ENCODE data around the gene SPINDOC.

SPINDOC gene

DNA sequence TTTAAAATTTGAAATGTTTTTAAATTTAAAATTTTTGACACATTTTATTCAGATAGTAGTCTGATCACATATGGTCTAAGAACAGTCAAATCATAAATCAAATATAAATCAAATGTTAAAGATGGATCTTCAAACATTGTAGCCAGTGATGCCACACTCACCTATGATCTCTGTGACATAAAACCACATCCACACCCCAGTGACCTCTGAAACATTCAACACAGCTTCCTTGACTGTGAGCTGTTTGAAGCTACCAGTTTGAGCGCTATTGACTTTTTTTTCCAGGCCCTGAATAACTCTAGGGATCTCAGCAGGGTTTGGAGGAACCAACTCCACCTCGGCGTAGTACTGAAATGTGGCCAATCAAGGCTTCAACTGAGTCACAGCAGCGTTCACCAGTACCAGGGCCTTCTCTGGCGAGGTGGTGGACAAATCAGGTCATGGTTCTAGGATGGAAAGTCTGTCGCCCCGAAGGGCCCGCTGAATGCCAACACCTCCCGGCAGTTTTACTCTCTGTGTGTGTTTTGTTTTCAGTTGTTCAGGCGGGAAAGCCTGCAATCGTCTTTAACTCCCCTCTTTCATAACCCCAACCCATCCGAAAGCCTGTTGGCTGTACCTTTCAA, 21.4 kb downstream of the SPINDOC start:
- DNase-seq = no peak

DNA sequence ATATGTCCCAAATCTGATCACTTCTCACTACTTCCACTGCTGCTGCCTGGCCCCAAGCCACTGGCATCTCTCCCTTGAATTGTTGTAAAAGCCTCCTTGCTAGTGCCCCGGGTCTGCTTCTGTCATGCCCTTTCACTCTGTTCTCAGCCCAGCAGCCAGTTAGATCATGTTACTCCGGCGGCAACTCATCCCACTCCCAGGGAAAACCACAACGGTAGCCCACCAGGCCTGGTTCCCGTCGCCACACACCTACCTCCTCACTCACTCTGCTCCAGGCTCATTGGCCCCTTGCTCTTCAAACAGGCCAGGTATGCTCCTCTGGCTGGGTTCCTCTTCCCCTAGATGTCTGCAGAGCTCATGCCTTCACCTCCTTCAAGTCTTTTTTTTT, 21.9 kb downstream of the SPINDOC start:
- DNase-seq = no peak

DNA sequence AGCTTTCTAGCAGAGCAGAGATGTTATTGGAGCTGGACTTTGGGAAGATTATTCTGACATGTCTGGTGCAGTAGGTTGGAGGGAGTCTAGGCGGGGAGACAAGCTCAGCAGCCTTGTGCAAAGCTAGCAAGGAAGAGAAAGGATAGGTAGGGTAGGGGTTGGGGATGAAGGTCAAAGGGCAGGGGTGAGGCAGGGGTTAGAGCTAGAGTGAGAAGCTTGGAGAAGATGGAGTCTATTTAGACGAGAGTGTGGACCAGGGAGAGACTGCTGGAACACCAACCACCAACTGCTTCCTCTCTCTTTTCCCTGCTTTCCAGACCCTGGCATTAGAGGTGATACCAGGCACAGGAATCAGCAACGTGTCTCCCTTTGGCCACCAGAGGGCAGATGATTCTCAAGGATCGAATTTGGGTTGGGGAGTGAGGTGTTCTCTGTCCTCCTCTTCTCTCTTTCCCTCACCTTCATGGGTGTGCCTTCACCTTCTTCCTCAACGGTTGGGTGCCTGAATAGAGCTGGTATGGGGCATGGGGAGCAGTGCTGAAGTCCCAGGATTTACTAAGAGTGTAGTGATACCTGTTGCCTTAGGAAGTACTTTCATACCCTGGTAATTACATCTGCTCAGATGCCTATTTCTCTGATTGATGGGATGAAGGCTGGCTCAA, 23.9 kb downstream of the SPINDOC start:
- DNase-seq = peak; percentile 90

DNA sequence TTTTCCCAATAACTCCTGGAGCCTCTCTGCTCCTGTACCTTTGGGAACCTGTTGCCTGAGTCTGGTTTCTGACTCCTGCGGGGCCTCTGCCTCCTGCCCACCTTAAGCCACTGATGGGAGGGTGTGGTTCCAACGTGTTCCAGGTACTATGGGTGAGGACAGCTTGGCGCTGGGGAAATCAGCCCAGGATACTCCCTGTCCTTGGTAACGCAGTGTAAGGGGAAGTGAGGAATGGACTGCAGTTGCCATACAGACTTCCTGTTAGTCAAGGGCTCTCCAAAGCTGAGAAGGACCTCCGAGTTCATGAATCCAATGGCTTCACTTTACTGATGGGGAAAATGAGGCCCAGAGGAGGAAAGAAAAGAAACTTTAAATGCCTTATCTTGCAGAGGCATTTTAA, 24.5 kb downstream of the SPINDOC start:
- no peak for DNase-seq

DNA sequence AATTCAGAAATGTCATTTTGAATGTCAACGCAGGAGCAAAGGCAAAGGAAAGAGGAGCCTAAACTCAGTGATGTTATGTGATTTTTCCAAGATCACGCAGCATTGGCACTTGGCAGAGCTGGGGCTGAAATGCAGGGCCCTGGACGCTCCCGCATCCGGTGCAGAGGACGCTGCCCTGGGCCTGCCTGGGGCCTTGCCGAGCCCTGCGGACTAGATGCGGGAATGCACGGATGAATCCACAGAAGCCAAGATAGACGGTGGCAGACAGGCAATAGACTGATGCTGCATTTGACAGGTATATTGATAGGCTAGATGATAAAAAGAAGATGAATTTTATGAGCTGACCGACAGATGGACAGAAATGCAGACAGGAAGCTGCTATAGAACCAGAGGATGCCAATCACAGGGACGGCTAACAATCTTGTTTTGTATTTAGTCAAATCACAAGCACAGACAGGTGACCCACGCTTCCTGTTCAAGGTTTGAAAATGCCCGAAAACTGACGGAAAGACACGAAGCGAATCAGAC, 25.0 kb downstream of the SPINDOC start:
- no peak for DNase-seq

DNA sequence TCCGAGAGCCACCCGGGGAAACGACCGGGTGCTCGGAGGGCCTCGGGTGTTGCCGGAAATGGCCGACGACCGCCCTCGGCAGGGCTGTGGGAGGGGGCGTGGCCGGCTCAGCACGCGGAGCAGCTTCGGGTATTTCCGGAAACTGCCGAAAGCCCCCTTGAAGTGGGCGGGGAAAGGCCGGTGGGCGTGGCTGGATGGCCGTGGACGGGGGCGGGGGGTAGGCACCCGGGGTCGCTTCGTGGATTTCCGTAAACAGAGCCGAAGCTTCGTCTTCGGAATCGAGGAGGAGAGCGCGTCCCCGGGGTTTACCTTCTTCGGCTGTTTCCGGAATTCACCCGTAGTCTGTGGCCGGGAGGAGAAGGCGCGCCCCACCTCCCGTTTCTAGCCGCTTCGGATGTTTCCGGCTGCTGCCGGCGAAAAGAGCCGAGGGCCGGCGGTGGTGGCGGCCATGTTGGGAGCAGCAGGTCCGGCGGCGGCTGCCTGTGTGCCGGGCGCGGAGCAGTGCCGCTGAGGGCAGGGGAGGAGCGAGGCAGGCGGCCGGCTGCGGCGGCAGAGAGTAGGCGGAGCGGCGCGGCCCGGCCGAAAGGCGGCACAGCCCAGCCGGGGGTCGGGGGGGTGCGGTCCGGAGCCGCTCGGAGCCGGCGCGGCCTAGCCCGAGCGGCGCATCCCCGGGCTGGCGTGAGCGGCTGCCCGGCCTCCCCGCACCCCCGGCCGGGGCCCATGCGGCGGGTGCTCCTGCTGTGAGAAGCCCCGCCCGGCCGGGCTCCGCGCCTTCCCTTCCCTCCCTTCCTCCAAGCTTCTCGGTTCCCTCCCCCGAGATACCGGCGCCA, 25.6 kb downstream of the SPINDOC start, which contains the start of gene MARK2:
Gene MARK2 (plus strand): TSS at position 433 of the 830 bp plus-strand sequence. CDS start 397 bp downstream, at position 830.
- peak; percentile 95 for DNase-seq

DNA sequence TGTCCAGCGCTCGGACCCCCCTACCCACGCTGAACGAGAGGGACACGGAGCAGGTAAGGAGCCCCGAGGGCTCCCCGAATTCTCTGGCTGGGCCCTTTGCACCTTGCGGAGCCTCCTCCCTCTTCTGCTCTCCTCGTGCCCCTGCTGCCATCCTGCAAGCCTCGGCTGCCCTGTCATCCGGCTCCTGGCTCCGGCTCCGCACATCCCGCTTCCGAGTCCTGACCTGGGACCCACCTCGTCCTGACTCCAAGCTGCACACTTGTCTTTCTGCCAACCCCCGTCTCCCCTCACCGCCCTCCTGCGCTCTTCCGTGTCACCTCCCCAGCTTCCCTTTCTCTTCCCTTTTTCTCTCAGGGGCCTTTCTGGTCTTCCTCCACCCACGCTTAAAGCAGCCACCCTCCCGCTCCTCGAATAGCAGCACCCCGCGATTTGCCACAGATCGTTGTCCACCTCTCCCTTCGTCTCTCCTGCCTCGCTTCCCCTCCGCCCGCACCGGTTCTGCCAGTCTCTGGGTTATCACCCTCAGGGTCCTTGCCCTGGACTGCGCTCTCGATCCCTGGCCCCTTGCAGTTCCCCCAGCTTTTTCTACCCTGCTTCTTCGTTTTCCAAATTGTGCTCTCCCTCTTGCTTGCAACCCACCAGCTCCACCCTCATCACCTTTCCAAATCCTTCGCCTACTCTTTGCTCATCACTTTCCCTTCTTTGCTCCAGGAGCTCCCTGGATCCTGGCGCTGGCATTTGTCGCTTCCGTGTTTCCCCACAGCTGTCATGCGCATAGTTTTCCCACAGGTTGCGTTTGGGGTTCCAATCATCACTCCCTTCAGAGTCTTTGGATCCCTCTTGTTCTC, 26.5 kb downstream of the SPINDOC start:
- DNase-seq = no peak

DNA sequence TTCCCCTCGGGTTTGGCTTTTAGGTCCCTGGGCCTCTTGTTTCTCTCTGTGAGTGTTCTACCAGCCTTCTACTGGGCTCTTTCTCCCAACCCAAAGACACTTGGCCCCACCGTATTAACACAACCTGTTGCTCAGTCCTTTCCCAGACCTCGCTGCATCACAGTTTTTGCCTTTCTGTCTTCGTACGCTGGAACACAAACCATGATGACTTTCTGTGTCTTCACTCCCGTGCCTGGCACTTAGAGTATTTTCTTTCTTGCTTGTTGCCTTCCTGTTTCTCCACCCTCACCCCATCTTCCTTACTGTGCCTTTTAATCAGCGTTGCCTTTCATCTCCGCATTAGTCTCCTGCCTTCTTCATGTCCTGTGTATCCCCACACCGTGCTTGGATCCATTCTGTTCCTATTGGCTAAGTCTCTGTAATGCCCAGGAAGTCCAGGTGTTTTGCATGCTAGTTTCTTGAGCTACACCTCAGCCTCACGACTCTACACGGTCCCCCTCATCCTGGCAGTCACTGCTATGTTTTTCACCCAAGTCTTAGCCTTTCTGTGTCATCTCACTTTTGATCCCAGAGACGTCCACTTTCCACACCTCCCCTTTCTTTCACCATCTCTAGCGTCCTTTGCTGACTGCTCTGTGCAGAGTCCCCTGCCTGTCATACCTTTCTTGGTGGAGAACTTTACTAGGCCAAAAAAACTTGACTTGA, 27.3 kb downstream of the SPINDOC start:
- DNase-seq = no peak

DNA sequence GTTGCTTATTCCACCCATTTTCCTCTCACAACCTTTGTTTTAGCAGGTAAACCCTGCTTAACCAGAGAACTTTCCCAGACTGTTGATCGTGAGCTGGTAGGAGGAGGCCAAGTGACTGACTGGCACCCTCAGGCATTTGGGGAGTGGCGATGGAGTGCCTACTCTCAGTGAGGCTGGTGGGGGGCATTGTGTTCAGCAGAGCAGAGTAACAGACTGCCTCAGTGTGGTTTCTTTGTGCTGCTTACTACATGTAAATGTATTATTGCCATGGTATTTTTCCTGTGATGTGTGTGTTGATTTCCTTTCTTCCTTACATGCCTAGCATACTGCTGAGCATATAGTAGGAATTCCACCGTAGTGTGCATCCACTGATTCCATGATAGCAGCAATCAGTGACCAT, 28.3 kb downstream of the SPINDOC start:
- no peak for DNase-seq

DNA sequence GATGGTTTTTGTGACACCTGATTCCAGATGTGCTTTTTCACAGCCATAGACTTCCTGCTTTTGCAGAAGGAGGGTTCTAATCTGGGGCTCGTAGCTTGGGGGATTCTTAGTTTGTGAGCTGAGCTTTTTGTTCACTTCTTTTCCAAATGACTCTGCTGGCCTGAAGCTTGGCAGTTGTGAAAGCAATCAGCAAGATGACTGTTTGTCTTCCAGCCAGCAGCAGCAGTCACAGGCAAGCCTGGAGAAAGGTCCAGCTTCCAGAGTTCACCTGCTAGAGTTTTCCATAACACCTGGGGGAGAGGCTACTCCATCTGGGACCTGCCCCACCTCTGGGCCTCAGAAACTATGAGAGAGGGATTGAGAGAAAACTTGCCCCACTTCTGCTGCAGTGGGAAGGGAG, 29.8 kb downstream of the SPINDOC start:
- DNase-seq = no peak

DNA sequence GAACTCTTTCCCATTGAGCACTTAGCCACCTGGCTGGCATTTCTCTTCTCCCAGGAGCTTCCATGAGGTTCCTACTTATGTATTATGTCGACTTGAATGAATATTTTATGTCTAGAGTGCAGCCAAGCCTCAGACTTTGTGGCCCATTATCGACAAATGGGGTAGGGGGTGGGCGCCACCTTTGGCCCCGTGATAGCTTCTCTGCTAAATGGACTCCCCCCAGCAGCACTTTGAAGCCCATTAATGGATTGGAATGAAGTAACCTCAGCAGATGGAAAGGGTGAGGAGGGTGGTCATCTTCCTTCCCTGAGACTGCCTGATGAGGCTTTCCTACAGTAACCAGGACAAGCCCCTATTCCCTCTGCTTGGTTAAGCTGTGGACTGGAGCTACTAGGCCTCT, 31.6 kb downstream of the SPINDOC start:
- no peak for DNase-seq

DNA sequence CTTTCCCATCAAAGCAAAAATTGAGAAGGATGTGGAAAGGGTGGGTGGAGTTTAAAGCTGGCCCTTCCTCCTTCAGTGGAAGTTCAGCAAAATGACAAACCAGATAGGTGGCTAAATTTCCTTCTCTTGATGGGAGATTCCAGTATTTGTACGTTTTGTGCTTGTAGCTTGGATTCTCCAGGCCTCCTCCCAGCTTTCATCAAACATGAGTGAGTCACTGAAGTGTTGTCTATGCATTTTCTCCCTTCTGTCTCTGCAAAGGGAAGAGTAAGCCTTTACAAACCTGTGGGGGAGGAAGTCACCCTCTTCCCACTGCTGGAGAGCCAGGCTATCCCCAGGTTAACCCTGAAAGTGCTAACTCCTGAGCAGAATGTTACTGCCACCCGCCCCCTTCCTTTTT, 32.0 kb downstream of the SPINDOC start:
- no peak for DNase-seq

DNA sequence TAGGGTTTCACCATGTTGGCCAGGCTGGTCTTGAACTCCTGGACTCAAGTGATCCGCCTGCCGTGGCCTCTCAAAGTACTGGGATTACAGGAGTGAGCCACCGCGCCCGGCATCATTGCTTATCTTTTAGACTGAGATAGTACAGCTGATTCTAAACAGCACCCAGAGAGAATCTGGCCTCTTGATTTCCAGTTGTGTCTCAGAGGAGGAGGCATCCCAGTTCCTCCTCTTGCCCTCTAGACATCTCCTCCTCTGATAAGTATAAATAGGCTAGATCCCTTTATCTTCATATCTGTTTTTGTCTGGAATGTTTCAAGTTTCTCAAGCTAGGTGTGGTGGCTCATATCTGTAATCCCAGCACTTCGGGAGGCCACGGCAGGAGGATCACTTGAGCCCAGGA, 32.7 kb downstream of the SPINDOC start:
- no peak for DNase-seq

DNA sequence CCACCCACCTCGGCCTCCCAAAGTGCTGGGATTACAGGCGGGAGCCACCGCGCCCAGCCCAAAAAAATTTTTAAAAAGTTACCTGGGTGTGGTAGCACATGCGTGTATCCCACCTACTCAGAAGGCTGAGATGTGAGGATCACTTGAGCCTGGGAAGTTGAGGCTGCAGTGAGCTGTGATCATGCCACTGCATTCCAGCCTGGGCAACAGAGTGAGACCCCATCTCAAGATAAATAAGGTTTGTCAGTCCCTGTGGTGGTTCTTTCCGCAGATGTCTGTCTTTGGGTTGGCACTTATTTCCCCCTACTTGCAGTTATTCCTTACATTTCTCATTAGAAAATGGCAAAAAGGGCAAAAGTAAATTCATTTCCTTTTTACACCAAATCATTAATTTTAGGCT, 33.6 kb downstream of the SPINDOC start:
- no peak for DNase-seq

DNA sequence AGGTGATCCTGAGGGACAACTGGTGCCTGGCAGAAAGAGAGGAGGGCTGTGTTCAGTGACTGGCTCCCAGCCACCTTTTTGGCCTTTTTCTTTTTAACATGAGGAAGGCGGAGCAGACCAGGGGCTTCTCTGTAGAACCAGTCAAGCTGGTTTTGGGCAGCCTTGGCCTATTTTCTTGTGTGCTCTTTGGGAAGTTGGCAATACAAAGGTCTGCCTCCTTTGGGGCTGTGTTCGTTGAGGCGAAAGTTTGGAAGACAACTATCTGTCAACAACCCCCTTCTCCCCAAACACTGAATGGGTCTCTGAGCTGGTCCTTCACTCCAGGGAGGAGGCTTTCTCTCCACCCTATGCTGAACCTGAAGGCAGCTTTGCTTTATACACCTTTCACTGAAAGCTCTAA, 34.1 kb downstream of the SPINDOC start:
- no peak for DNase-seq

DNA sequence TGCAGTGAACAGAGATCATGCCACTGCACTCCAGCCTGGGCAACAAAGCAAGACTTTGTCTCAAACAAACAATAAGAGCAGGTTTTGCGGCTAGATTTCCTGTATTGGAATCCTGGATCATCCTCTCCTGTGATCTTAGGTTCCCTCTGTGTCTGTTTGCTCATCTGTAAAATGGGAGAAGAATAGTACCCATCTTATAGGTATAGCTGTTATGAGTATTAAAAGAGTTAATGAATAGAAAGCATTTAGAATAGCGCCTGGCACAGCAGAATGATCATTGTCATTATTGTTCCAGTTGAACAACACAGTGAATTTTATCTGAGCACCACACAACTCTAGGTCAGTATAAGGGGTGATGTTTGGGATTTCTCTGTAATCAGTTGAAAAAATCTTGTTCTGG, 36.4 kb downstream of the SPINDOC start:
- no peak for DNase-seq

DNA sequence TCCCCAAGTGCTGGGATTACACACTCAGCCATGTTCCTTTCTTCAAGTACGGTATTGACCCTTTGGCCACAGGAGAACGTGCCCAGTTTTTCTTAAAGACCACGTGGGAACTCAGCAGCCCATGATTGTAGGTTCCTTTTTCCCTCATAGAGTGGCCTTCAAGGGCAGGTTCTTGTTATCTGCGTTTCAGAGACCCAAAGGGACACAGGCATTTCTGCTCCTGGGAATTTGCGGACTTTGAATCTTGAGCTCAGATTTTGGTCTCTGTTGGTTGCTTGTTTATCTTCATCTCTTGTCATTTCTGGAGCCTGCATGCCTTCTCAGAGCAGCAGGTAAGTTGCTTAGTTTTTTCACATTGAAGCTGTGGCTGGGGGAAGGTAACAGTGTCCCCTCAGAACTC, 37.7 kb downstream of the SPINDOC start:
- no peak for DNase-seq

DNA sequence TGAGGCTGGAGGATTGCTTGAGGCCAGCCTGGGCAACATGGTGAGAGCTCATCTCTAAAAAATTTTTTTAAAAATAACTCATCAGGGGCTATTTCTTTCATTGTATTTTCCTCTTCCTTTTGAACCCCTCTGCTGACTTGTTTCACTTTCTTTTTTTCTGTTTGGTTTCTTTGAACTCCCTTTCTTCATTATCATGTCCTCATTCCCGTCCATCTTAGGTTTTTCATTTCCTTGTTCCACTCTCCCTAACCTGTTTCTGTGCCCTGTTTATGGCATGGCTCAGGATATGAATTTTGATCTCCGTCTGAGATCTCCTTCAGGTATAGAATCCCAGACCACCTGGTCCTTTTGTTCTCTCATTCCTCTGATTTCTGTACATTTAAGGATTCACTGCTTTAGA, 38.1 kb downstream of the SPINDOC start:
- DNase-seq = no peak

DNA sequence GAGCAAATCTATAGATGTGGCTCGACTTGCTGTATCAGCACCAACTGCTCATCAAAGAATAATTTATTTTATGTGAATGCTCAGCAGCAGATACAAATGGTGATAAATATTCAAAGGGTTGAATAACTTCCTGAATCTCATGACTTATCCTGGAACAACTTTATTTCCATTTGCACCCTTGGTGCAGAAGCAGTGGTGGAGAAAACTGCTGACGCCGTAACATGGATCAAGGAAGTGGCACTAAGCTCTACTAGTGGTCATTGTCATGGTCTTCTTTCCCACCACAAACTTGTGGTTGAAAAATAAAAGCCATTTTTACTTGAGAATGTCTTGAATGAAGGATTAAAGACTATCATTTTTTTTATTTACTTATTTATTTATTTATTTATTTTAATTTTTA, 40.2 kb downstream of the SPINDOC start:
- no peak for DNase-seq

DNA sequence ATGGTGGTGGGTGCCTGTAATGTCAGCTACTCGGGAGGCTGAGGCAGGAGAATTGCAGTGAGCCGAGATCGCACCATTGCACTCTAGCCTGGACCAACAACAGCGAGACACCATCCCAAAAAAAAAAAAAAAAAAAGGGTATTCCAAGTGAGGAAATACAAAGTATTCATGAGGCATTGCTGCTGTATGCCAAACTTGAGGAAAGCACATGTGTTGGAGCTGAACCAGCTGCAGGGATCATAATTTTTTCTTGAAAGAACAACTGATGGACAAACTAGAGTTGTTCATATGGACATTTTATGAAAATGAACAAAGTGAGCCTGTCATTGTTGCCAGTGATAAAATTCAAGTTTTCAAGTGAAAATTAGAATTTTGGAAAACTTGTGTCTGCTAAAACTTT, 41.4 kb downstream of the SPINDOC start:
- no peak for DNase-seq

DNA sequence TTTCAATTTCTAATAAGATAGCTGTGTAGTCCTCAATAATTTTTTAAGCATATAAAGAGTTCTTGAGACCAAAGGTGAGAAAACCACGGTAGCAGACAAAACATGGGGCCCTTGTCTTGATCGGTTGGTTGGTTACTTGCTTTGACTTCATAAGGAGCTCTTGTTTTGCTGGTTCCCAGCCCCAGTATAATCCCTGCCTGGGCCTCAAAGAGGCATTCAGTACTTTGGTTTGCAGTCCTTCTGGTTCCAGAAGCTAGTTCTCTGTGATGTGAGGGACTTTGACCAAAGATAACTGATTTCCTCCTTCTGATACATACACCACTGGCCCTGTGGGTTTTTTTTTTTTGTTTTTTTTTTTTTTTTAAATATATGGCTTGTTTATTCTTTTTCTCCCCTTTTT, 42.7 kb downstream of the SPINDOC start:
- no peak for DNase-seq

All from NCI-H1694 (cell line).